ENCODE data around the gene SLC22A2. TPM values are rescaled to one million over a fixed set of nuclear protein-coding genes. Genes with fewer than 3 reads are reported as not detected.
A peak's percentile ranks its signal among the peaks of the same experiment; 100 is the strongest.

The SLC22A2 gene
- polyA plus RNA-seq, 3 donors from 2014 or later, result not detected

GRCh38 chr6:160267102-160267501, 8.5 kb upstream of the SLC22A2 start:
- Mint-ChIP-seq H3K36me3 (no peaks in the 10 kb centered on the region), H3K9me3 (no peaks in the 10 kb centered on the region), H3K27me3 (ENCODE audit: low read depth in 3 of 3) (peaks cover 0 to 4% (median 2%) of the 10 kb centered on the region in 3 donors), H3K4me1 (peaks cover 0 to 7% of the 10 kb centered on the region in 2 donors), H3K4me3 (no peak overlapping the region), H3K27ac (no peak overlapping the region)
- DNase-seq, result no peak

GRCh38 chr6:160265869-160266476, 7.4 kb upstream of the SLC22A2 start:
- peaks cover 0 to 4% (median 2%) of the 10 kb centered on the region in 3 donors for H3K27me3 Mint-ChIP-seq (ENCODE audit: low read depth in 3 of 3)
- peak overlapping the region in 2 of 5 donors; percentile 9 to 56 for H3K4me3 Mint-ChIP-seq
- DNase-seq, result no peak
- no peaks in the 10 kb centered on the region for H3K36me3 Mint-ChIP-seq
- peaks cover 0 to 7% of the 10 kb centered on the region in 2 donors for H3K4me1 Mint-ChIP-seq
- no peaks in the 10 kb centered on the region for H3K9me3 Mint-ChIP-seq
- peak overlapping the region in 1 of 6 donors; percentile 49 for H3K27ac Mint-ChIP-seq

GRCh38 chr6:160264061-160264612, 5.5 kb upstream of the SLC22A2 start:
- H3K4me3 Mint-ChIP-seq, result no peak overlapping the region

GRCh38 chr6:160263196-160263939, 4.7 kb upstream of the SLC22A2 start:
- Mint-ChIP-seq H3K9me3 (no peaks in the 10 kb centered on the region), H3K4me3 (no peak overlapping the region), H3K27me3 (ENCODE audit: low read depth in 3 of 3) (peaks cover 0 to 3% (median 0%) of the 10 kb centered on the region in 3 donors), H3K27ac (no peak overlapping the region), H3K36me3 (no peaks in the 10 kb centered on the region), H3K4me1 (peaks cover 0 to 7% of the 10 kb centered on the region in 2 donors)
- no peak for DNase-seq

More at GRCh38 chr6:160264061-160264612, 5.5 kb upstream of the SLC22A2 start:
- Mint-ChIP-seq H3K27me3 (ENCODE audit: low read depth in 3 of 3) (peaks cover 0 to 3% (median 1%) of the 10 kb centered on the region in 3 donors), H3K9me3 (no peaks in the 10 kb centered on the region), H3K27ac (no peak overlapping the region), H3K4me1 (peaks cover 0 to 7% of the 10 kb centered on the region in 2 donors), H3K36me3 (no peaks in the 10 kb centered on the region)
- no peak for DNase-seq

- no peak overlapping the region for H3K27ac Mint-ChIP-seq
- no peak for DNase-seq
Measured at GRCh38 chr6:160261991-160262680, 3.5 kb upstream of the SLC22A2 start.

GRCh38 chr6:160260803-160261450, 2.3 kb upstream of the SLC22A2 start:
- peaks cover 2 to 8% (median 3%) of the 10 kb centered on the region in 3 donors for H3K27me3 Mint-ChIP-seq (ENCODE audit: low read depth in 3 of 3)
- no peaks in the 10 kb centered on the region for H3K9me3 Mint-ChIP-seq
- H3K4me1 Mint-ChIP-seq, result peaks cover 0 to 1% of the 10 kb centered on the region in 2 donors
- no peaks in the 10 kb centered on the region for H3K36me3 Mint-ChIP-seq
- no peak overlapping the region for H3K27ac Mint-ChIP-seq
- H3K4me3 Mint-ChIP-seq, result no peak overlapping the region
- no peak for DNase-seq

More at GRCh38 chr6:160261991-160262680, 3.5 kb upstream of the SLC22A2 start:
- Mint-ChIP-seq H3K9me3 (no peaks in the 10 kb centered on the region), H3K36me3 (no peaks in the 10 kb centered on the region), H3K4me3 (no peak overlapping the region), H3K4me1 (peaks cover 0 to 7% of the 10 kb centered on the region in 2 donors), H3K27me3 (ENCODE audit: low read depth in 3 of 3) (peaks cover 0 to 3% (median 0%) of the 10 kb centered on the region in 3 donors)

- peaks cover 2 to 8% (median 3%) of the 10 kb centered on the region in 3 donors for H3K27me3 Mint-ChIP-seq (ENCODE audit: low read depth in 3 of 3)
- DNase-seq, result no peak
- no peak overlapping the region for H3K4me3 Mint-ChIP-seq
- no peaks in the 10 kb centered on the region for H3K9me3 Mint-ChIP-seq
- H3K4me1 Mint-ChIP-seq, result no peaks in the 10 kb centered on the region
- no peaks in the 10 kb centered on the region for H3K36me3 Mint-ChIP-seq
- H3K27ac Mint-ChIP-seq, result no peak overlapping the region
Measured at GRCh38 chr6:160260367-160260766, 1.7 kb upstream of the SLC22A2 start.

- H3K4me3 Mint-ChIP-seq, result no peak overlapping the region
- no peak for DNase-seq
- no peak overlapping the region for H3K27ac Mint-ChIP-seq
- peaks cover 5 to 8% (median 5%) of the 10 kb centered on the region in 3 donors for H3K27me3 Mint-ChIP-seq (ENCODE audit: low read depth in 3 of 3)
- H3K4me1 Mint-ChIP-seq, result no peaks in the 10 kb centered on the region
- H3K36me3 Mint-ChIP-seq, result no peaks in the 10 kb centered on the region
- H3K9me3 Mint-ChIP-seq, result no peaks in the 10 kb centered on the region
Measured at GRCh38 chr6:160259598-160259997, 977 bp upstream of the SLC22A2 start.

GRCh38 chr6:160259143-160259425, 463 bp upstream of the SLC22A2 start:
- Mint-ChIP-seq H3K36me3 (no peaks in the 10 kb centered on the region), H3K27ac (no peak overlapping the region), H3K4me3 (no peak overlapping the region), H3K9me3 (no peaks in the 10 kb centered on the region), H3K4me1 (no peaks in the 10 kb centered on the region), H3K27me3 (ENCODE audit: low read depth in 3 of 3) (peaks cover 5 to 8% (median 5%) of the 10 kb centered on the region in 3 donors)
- no peak for DNase-seq

GRCh38 chr6:160256445-160256844, 2.2 kb downstream of the SLC22A2 start:
- DNase-seq, result no peak
- Mint-ChIP-seq H3K4me3 (no peak overlapping the region), H3K4me1 (no peaks in the 10 kb centered on the region), H3K9me3 (no peaks in the 10 kb centered on the region), H3K27me3 (ENCODE audit: low read depth in 3 of 3) (peaks cover 5 to 11% (median 10%) of the 10 kb centered on the region in 3 donors), H3K36me3 (no peaks in the 10 kb centered on the region), H3K27ac (no peak overlapping the region)

GRCh38 chr6:160254467-160255312, 3.9 kb downstream of the SLC22A2 start:
- no peak overlapping the region for H3K4me3 Mint-ChIP-seq

GRCh38 chr6:160253714-160254113, 4.9 kb downstream of the SLC22A2 start:
- DNase-seq, result no peak
- Mint-ChIP-seq H3K4me1 (no peaks in the 10 kb centered on the region), H3K27ac (no peak overlapping the region), H3K4me3 (no peak overlapping the region), H3K36me3 (no peaks in the 10 kb centered on the region), H3K9me3 (no peaks in the 10 kb centered on the region), H3K27me3 (ENCODE audit: low read depth in 3 of 3) (peaks cover 5 to 13% (median 10%) of the 10 kb centered on the region in 3 donors)

More at GRCh38 chr6:160254467-160255312, 3.9 kb downstream of the SLC22A2 start:
- Mint-ChIP-seq H3K27ac (no peak overlapping the region), H3K9me3 (no peaks in the 10 kb centered on the region), H3K36me3 (no peaks in the 10 kb centered on the region), H3K4me1 (no peaks in the 10 kb centered on the region), H3K27me3 (ENCODE audit: low read depth in 3 of 3) (peaks cover 5 to 13% (median 11%) of the 10 kb centered on the region in 3 donors)
- DNase-seq, result no peak

GRCh38 chr6:160253292-160253691, 5.3 kb downstream of the SLC22A2 start:
- no peaks in the 10 kb centered on the region for H3K4me1 Mint-ChIP-seq
- no peaks in the 10 kb centered on the region for H3K36me3 Mint-ChIP-seq
- DNase-seq, result no peak
- H3K4me3 Mint-ChIP-seq, result no peak overlapping the region
- H3K27ac Mint-ChIP-seq, result no peak overlapping the region
- H3K9me3 Mint-ChIP-seq, result no peaks in the 10 kb centered on the region
- H3K27me3 Mint-ChIP-seq (ENCODE audit: low read depth in 3 of 3), result peaks cover 5 to 13% (median 10%) of the 10 kb centered on the region in 3 donors

All from immature natural killer cell (primary cell).